GM23338 (cell line): ENCODE measurements around the gene RERGL. TPM values are rescaled to one million over a fixed set of nuclear protein-coding genes. Genes with fewer than 3 reads are reported as not detected.

Experiments used
- ATAC-seq: fragments of 200-7000 bp; cut with Tn5 transposase; 3 replicates; pipeline ENCODE4 v1.9.1; 2020
- DNase-seq: peaks from one replicate; pipeline ENCODE4 v3.0.0-alpha.2; 2015; ENCODE audit warnings: low spot score
- H2AFZ ChIP-seq: fragments of 200-600 bp; sonication (generic); 2 replicates; pipeline ENCODE4 v1.8.0; 2016; ENCODE audit warnings: antibody characterized with exemption, mild to moderate bottlenecking, moderate library complexity
- H3F3A ChIP-seq: fragments of 200-600 bp; sonication (generic); replicated peaks from 2 replicates; pipeline ENCODE4 v1.8.0; 2017; ENCODE audit warnings: antibody characterized with exemption, mixed run types, low read depth
- H3K27ac ChIP-seq: fragments of 200-600 bp; sonication (generic); 2 replicates; pipeline ENCODE4 v1.6.1; 2016; ENCODE audit warnings: low read depth
- H3K27me3 ChIP-seq: fragments of 200-600 bp; sonication (generic); 2 replicates; pipeline ENCODE4 v1.8.0; 2016; ENCODE audit warnings: mild to moderate bottlenecking, mixed run types, moderate library complexity; ENCODE audit not compliant: insufficient read depth
- H3K36me3 ChIP-seq: fragments of 200-600 bp; sonication (generic); 2 replicates; pipeline ENCODE4 v1.8.0; 2016; ENCODE audit warnings: mild to moderate bottlenecking; ENCODE audit not compliant: insufficient read depth
- H3K4me1 ChIP-seq: fragments of 200-600 bp; sonication (generic); 2 replicates; pipeline ENCODE4 v1.8.0; 2016; ENCODE audit warnings: mild to moderate bottlenecking, moderate library complexity; ENCODE audit not compliant: insufficient read depth
- H3K4me2 ChIP-seq: fragments of 200-600 bp; sonication (generic); 2 replicates; pipeline ENCODE4 v1.7.1; 2017; ENCODE audit warnings: mixed run types
- H3K4me3 ChIP-seq: fragments of 200-600 bp; sonication (generic); 2 replicates; pipeline ENCODE4 v1.6.1; 2016; ENCODE audit warnings: mixed run types
- H3K79me2 ChIP-seq: fragments of 200-600 bp; sonication (generic); replicated peaks from 2 replicates; pipeline ENCODE4 v1.8.0; 2017; ENCODE audit warnings: mild to moderate bottlenecking; ENCODE audit not compliant: insufficient read depth
- H3K9me2 ChIP-seq: fragments of 200-600 bp; sonication (generic); 2 replicates; pipeline ENCODE4 v1.8.0; 2017; ENCODE audit not compliant: insufficient read depth
- H4K20me1 ChIP-seq: fragments of 200-600 bp; sonication (generic); replicated peaks from 2 replicates; pipeline ENCODE4 v1.8.0; 2017; ENCODE audit warnings: mild to moderate bottlenecking; ENCODE audit not compliant: insufficient read depth
- H3K27ac Mint-ChIP-seq: 2 replicates; pipeline ENCODE4 v1.8.0; 2020; ENCODE audit warnings: inconsistent platforms, mild to moderate bottlenecking, moderate library complexity, mixed read lengths
- H3K27me3 Mint-ChIP-seq: 3 replicates; pipeline ENCODE4 v1.8.0; 2022; ENCODE audit warnings: low read depth, mild to moderate bottlenecking, moderate library complexity, mixed read lengths, inconsistent platforms; ENCODE audit not compliant: insufficient read depth, poor library complexity
- H3K36me3 Mint-ChIP-seq: 3 replicates; pipeline ENCODE4 v1.8.0; 2021; ENCODE audit warnings: low read depth, mild to moderate bottlenecking, inconsistent platforms, moderate library complexity, mixed read lengths
- H3K4me1 Mint-ChIP-seq: 3 replicates; pipeline ENCODE4 v1.8.0; 2020; ENCODE audit warnings: mild to moderate bottlenecking, inconsistent platforms, mixed read lengths
- H3K4me3 Mint-ChIP-seq: 3 replicates; pipeline ENCODE4 v1.8.0; 2021; ENCODE audit warnings: moderate library complexity, mild to moderate bottlenecking, inconsistent platforms, mixed read lengths
- H3K9me3 Mint-ChIP-seq: 3 replicates; pipeline ENCODE4 v1.8.0; 2020; ENCODE audit warnings: moderate library complexity, mild to moderate bottlenecking, inconsistent platforms, mixed read lengths
- CREB1 ChIP-seq: fragments of 250-450 bp; sonication (Bioruptor Pico); IDR thresholded peaks from 2 replicates; pipeline ENCODE4 v1.5.0; 2020; ENCODE audit warnings: low read depth, mild to moderate bottlenecking, moderate library complexity
- EZH2phosphoT487 ChIP-seq: fragments of 200-600 bp; sonication (generic); IDR thresholded peaks from one replicate; pipeline ENCODE4 v1.8.1; 2018; ENCODE audit warnings: antibody characterized with exemption; ENCODE audit not compliant: unreplicated experiment
- JUNB ChIP-seq: IDR thresholded peaks from one replicate; pipeline ENCODE4 v1.6.1; 2016; ENCODE audit warnings: antibody characterized with exemption; ENCODE audit not compliant: unreplicated experiment
- NANOG ChIP-seq: IDR thresholded peaks from 2 replicates; pipeline ENCODE4 v1.6.1; 2016; ENCODE audit warnings: antibody characterized with exemption, borderline replicate concordance
- STAT1 ChIP-seq: IDR thresholded peaks from one replicate; pipeline ENCODE4 v1.6.1; 2016; ENCODE audit warnings: antibody characterized with exemption; ENCODE audit not compliant: unreplicated experiment
- ZNF114 ChIP-seq: fragments of 250-450 bp; sonication (Bioruptor Pico); IDR thresholded peaks from 2 replicates; pipeline ENCODE4 v1.5.0; 2020; ENCODE audit warnings: mild to moderate bottlenecking, moderate library complexity
- ZNF331 ChIP-seq: fragments of 250-450 bp; sonication (Bioruptor Pico); IDR thresholded peaks from 2 replicates; pipeline ENCODE4 v1.5.0; 2020; ENCODE audit warnings: low read depth, mild to moderate bottlenecking, moderate library complexity
- polyA plus RNA-seq: library from polyadenylated mRNA; unstranded; fragments of >200 nt; fragmentation: Nextera tagmentation; extraction: Ambion mirVana; gene quantifications from 2 replicates; pipeline ENCODE4 v1.2.1, GENCODE V29; 2016
- total RNA-seq: library from RNA; depleted of rRNA; stranded (reverse); fragments of >200 nt; shearing (Covaris generic); gene quantifications from 2 replicates; pipeline ENCODE4 v1.2.3, GENCODE V29; 2014
- TF ChIP-seq, protein P1 (sequence below): IDR thresholded peaks from one replicate; pipeline ENCODE4 v1.6.1; 2018; ENCODE audit warnings: antibody characterized with exemption; ENCODE audit not compliant: unreplicated experiment
- TF ChIP-seq, protein P2 (sequence below): IDR thresholded peaks from 2 replicates; pipeline ENCODE4 v1.6.1; 2016; ENCODE audit warnings: antibody characterized with exemption
- TF ChIP-seq, protein P3 (sequence below): fragments of 250-450 bp; sonication (Bioruptor Pico); IDR thresholded peaks from 2 replicates; pipeline ENCODE4 v1.5.0; 2020; ENCODE audit warnings: mild to moderate bottlenecking, moderate library complexity

Gene RERGL
- total and polyA plus RNA-seq, 2 experiments from 2014 or later = not detected

DNA sequence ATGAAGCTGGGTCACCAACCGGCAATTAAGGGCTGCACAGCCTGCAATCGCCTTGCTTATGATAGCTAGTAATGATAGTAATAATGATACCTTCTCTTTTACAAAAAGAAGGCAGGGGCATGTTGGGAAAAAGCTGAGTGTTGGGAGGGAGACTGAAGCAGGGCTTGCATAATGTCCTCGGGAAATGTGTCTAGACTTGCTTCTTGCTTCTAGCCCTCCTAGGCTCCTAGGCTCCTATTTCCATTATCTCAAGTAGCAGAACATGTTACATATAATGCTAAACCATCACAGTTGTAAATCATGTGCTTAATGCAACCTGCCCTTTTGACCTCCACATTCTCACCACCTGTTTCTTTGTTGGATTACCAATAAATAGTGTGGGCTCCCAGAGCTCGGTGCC lies 18.7 kb downstream of the RERGL start (continued):
- TF ChIP-seq, protein P1, sequence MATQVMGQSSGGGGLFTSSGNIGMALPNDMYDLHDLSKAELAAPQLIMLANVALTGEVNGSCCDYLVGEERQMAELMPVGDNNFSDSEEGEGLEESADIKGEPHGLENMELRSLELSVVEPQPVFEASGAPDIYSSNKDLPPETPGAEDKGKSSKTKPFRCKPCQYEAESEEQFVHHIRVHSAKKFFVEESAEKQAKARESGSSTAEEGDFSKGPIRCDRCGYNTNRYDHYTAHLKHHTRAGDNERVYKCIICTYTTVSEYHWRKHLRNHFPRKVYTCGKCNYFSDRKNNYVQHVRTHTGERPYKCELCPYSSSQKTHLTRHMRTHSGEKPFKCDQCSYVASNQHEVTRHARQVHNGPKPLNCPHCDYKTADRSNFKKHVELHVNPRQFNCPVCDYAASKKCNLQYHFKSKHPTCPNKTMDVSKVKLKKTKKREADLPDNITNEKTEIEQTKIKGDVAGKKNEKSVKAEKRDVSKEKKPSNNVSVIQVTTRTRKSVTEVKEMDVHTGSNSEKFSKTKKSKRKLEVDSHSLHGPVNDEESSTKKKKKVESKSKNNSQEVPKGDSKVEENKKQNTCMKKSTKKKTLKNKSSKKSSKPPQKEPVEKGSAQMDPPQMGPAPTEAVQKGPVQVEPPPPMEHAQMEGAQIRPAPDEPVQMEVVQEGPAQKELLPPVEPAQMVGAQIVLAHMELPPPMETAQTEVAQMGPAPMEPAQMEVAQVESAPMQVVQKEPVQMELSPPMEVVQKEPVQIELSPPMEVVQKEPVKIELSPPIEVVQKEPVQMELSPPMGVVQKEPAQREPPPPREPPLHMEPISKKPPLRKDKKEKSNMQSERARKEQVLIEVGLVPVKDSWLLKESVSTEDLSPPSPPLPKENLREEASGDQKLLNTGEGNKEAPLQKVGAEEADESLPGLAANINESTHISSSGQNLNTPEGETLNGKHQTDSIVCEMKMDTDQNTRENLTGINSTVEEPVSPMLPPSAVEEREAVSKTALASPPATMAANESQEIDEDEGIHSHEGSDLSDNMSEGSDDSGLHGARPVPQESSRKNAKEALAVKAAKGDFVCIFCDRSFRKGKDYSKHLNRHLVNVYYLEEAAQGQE = no peak
- TF ChIP-seq, protein P2, sequence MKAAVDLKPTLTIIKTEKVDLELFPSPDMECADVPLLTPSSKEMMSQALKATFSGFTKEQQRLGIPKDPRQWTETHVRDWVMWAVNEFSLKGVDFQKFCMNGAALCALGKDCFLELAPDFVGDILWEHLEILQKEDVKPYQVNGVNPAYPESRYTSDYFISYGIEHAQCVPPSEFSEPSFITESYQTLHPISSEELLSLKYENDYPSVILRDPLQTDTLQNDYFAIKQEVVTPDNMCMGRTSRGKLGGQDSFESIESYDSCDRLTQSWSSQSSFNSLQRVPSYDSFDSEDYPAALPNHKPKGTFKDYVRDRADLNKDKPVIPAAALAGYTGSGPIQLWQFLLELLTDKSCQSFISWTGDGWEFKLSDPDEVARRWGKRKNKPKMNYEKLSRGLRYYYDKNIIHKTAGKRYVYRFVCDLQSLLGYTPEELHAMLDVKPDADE = no peak
- TF ChIP-seq ZNF114 (CRISPR knock-in tag) (no peak), CREB1 (no peak), EZH2phosphoT487 (no peak), STAT1 (no peak), JUNB (no peak), ZNF331 (CRISPR knock-in tag) (no peak)

DNA sequence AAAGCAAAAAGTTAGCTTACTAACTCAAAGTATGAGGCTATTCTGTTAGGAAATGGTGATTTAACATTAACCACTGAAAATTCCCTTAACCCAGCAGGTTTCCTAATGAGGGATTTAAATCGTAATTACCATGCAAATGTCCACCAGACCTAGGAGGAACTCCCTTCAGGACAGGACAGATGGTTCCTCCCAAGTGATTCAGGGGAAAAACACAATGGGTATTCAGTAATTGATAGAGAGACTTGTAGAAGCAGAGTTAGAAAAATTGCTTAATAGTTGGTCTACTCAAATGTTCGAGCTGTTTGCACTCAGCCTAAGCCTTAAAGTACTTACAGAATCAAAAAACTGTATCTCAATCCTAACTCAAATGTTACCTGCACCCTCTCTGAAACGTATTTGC lies 21.6 kb downstream of the RERGL start:
- Histone ChIP-seq H4K20me1 (no peaks in the 10 kb centered on the region), H3K79me2 (no peaks in the 10 kb centered on the region), H3K36me3 (no peaks in the 10 kb centered on the region; the same call in 1 of the 2 replicates), H2AFZ (no peak overlapping the region), H3K9me2 (peaks cover 3% of the 10 kb centered on the region; the same call in 1 of the 2 replicates), H3K4me2 (peak overlapping the region; percentile 11; the same call in 1 of the 2 replicates), H3K4me3 (no peak overlapping the region), H3K27ac (no peak overlapping the region), H3K27me3 (no peaks in the 10 kb centered on the region; the same call in 1 of the 2 replicates), H3K4me1 (peaks cover 14% of the 10 kb centered on the region; the same call in 1 of the 2 replicates), H3F3A (no peaks in the 10 kb centered on the region)
- Mint-ChIP-seq H3K27me3 (peaks cover 1% of the 10 kb centered on the region), H3K27ac (no peak overlapping the region), H3K4me1 (peaks cover 29% of the 10 kb centered on the region), H3K36me3 (peaks cover 5% of the 10 kb centered on the region; the same call in 1 of the 3 replicates), H3K4me3 (no peak overlapping the region), H3K9me3 (peaks cover 7% of the 10 kb centered on the region)
- peak; percentile 37; the same call in 1 of the 3 replicates for ATAC-seq
- no peak for TF ChIP-seq ZNF114 (CRISPR knock-in tag)
- TF ChIP-seq, protein P3, sequence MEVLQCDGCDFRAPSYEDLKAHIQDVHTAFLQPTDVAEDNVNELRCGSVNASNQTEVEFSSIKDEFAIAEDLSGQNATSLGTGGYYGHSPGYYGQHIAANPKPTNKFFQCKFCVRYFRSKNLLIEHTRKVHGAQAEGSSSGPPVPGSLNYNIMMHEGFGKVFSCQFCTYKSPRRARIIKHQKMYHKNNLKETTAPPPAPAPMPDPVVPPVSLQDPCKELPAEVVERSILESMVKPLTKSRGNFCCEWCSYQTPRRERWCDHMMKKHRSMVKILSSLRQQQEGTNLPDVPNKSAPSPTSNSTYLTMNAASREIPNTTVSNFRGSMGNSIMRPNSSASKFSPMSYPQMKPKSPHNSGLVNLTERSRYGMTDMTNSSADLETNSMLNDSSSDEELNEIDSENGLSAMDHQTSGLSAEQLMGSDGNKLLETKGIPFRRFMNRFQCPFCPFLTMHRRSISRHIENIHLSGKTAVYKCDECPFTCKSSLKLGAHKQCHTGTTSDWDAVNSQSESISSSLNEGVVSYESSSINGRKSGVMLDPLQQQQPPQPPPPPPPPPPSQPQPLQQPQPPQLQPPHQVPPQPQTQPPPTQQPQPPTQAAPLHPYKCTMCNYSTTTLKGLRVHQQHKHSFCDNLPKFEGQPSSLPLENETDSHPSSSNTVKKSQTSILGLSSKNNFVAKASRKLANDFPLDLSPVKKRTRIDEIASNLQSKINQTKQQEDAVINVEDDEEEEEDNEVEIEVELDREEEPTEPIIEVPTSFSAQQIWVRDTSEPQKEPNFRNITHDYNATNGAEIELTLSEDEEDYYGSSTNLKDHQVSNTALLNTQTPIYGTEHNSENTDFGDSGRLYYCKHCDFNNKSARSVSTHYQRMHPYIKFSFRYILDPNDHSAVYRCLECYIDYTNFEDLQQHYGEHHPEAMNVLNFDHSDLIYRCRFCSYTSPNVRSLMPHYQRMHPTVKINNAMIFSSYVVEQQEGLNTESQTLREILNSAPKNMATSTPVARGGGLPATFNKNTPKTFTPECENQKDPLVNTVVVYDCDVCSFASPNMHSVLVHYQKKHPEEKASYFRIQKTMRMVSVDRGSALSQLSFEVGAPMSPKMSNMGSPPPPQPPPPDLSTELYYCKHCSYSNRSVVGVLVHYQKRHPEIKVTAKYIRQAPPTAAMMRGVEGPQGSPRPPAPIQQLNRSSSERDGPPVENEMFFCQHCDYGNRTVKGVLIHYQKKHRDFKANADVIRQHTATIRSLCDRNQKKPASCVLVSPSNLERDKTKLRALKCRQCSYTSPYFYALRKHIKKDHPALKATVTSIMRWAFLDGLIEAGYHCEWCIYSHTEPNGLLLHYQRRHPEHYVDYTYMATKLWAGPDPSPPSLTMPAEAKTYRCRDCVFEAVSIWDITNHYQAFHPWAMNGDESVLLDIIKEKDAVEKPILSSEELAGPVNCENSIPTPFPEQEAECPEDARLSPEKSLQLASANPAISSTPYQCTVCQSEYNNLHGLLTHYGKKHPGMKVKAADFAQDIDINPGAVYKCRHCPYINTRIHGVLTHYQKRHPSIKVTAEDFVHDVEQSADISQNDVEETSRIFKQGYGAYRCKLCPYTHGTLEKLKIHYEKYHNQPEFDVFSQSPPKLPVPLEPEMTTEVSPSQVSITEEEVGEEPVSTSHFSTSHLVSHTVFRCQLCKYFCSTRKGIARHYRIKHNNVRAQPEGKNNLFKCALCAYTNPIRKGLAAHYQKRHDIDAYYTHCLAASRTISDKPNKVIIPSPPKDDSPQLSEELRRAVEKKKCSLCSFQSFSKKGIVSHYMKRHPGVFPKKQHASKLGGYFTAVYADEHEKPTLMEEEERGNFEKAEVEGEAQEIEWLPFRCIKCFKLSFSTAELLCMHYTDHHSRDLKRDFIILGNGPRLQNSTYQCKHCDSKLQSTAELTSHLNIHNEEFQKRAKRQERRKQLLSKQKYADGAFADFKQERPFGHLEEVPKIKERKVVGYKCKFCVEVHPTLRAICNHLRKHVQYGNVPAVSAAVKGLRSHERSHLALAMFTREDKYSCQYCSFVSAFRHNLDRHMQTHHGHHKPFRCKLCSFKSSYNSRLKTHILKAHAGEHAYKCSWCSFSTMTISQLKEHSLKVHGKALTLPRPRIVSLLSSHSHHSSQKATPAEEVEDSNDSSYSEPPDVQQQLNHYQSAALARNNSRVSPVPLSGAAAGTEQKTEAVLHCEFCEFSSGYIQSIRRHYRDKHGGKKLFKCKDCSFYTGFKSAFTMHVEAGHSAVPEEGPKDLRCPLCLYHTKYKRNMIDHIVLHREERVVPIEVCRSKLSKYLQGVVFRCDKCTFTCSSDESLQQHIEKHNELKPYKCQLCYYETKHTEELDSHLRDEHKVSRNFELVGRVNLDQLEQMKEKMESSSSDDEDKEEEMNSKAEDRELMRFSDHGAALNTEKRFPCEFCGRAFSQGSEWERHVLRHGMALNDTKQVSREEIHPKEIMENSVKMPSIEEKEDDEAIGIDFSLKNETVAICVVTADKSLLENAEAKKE (CRISPR knock-in tag) = no peak
- TF ChIP-seq NANOG = peak; percentile 24; the same call in 1 of the 2 replicates
- TF ChIP-seq, protein P1 = no peak
- no peak for TF ChIP-seq ZNF331 (CRISPR knock-in tag)
- no peak for TF ChIP-seq STAT1
- no peak for TF ChIP-seq CREB1
- TF ChIP-seq EZH2phosphoT487 = no peak
- DNase-seq = peak; percentile 40
